ENCODE results near the gene TSKU.

TSKU gene

DNA sequence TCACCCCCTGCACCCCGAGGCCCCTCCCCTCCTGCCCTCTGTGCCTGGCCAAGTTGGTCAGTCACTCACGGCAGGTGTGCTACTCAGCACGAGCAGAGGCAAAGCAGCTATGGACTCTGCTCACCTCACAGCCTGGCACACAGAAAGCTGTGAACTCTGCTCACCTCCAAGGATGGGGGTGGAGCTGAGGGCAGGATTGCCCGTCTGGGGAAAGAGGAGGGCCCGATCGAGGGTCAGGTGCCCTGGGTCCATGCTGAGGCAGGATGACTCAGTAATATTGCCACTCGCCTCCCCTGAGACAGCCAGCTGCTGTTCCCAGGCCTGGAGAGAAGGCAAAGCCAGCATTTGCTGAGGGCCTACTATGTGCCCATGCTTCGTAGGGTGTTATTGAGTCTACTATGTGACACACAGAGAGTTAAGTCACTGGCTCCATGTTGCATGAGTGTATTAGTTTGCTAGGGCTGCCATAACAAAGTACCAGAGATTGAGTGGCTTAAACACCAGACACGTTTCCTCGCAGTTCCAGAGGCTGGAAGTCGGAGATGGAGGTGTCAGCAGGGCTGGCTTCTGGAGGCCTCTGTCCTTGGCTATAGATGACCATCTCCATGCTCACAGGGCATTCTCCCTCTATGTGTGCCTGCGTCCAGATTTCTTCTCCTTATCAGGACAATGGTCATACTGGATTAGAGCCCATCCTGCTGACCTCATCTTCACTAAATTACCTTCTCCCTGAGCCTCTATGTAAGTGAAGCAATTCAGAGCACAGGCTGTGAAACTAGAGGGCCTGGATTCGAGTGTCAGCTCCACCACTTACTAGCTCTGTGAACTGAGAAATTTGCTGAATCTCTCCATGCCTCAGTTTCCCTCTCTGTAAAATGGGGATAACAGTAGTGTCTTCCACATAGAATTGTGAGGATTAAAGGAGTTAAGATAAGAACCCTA lies 13.2 kb upstream of the TSKU start:
- DNase-seq (ENCODE audit: low read depth in 1 of 2, low spot score in 1 of 2), result no peak

GRCh38 chr11:76770642-76771445 lies 12.3 kb upstream of the TSKU start:
- DNase-seq (ENCODE audit: low read depth in 1 of 2, low spot score in 1 of 2), result no peak

- no peak for DNase-seq (ENCODE audit: low read depth in 1 of 2, low spot score in 1 of 2)
These were observed 11.6 kb upstream of the TSKU start for GRCh38 chr11:76771446-76772099.

- no peak for DNase-seq (ENCODE audit: low read depth in 1 of 2, low spot score in 1 of 2)
These were observed 10.9 kb upstream of the TSKU start for GRCh38 chr11:76772100-76772782.

GRCh38 chr11:76772783-76773106 lies 10.4 kb upstream of the TSKU start:
- no peak for DNase-seq (ENCODE audit: low read depth in 1 of 2, low spot score in 1 of 2)

- no peak for DNase-seq (ENCODE audit: low read depth in 1 of 2, low spot score in 1 of 2)
These were observed 9.2 kb upstream of the TSKU start for GRCh38 chr11:76773921-76774361.

- no peak for DNase-seq (ENCODE audit: low read depth in 1 of 2, low spot score in 1 of 2)
These were observed 6.7 kb upstream of the TSKU start for GRCh38 chr11:76776472-76776871.

DNA sequence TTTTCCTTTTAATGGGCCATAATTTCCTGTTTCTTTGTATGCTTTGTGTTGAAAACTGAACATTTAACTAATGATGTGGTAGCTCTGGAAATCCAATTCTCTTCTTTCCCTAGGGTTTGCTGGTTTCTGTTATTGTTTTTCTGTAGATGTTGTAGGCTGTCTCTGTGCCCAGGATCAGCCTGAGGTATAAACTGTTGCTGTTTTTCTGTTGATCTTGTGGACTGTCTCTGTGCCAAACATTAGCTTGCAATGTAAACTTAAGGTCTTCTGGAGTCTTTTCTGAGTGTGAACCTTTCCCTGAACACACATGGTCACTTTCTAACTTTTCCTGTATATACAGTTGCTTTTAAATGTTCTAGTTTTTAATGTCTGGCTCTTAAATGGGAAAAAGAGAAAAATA lies 5.9 kb upstream of the TSKU start:
- no peak for DNase-seq (ENCODE audit: low read depth in 1 of 2, low spot score in 1 of 2)

- no peak for DNase-seq (ENCODE audit: low read depth in 1 of 2, low spot score in 1 of 2)
These were observed 5.3 kb upstream of the TSKU start for GRCh38 chr11:76777876-76778275.

DNA sequence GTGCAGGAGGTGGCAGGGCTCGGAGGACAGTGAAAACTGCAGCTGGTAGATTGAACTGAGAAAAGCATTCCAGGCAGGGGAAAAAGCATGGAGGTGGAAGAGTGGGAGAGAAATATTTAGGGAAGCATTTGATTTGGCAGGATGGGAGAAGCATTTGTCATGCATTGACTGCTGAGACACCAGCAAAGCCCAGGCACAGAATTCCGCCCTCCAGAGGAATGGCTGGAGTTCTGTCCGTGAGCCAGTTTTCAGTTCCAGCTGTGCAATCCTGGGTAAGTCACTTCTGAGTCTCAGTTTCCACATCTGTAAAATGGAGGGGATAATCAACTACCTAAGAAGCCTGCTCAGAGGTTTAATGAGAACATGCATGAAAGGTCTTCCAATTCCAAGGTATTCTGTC lies 4.3 kb upstream of the TSKU start:
- DNase-seq (ENCODE audit: low read depth in 1 of 2, low spot score in 1 of 2), result no peak

- DNase-seq (ENCODE audit: low read depth in 1 of 2, low spot score in 1 of 2), result no peak
These were observed 1.9 kb upstream of the TSKU start for GRCh38 chr11:76781046-76781801.

DNA sequence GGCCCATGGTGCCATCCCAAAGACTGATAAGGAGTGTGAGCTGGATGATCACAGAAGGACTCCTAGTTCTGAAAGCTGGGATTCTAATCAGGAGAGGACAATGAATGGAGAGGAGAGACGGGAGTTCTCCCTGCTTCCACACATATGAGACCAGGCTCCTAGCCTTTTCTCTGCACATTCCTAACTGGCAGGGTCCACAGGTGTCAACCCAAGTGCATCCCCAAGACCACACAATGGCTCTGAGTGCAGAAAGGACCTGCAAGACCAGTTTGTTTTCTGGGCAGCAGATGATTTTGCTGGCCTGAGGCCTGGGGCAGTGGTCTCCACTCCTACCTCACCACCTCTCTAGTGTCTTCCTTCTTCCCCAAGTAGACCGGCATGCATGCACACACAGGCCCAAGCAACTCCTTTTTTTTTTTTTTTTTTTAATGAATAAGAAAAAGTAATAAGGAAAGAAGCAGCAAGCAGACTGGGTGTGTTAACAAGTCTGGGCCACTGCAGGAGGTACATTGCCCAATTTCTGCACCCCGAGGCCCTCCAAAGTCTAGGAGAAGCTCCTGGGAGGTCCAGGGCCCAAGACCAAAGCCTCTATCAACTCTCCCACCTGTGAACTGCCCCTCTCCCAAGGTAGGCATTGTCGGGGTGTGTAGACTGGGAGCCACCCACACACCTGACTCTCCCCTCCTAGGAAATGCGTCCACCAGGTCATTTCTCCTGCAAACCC lies 1.2 kb upstream of the TSKU start:
- no peak for DNase-seq (ENCODE audit: low read depth in 1 of 2, low spot score in 1 of 2)

DNA sequence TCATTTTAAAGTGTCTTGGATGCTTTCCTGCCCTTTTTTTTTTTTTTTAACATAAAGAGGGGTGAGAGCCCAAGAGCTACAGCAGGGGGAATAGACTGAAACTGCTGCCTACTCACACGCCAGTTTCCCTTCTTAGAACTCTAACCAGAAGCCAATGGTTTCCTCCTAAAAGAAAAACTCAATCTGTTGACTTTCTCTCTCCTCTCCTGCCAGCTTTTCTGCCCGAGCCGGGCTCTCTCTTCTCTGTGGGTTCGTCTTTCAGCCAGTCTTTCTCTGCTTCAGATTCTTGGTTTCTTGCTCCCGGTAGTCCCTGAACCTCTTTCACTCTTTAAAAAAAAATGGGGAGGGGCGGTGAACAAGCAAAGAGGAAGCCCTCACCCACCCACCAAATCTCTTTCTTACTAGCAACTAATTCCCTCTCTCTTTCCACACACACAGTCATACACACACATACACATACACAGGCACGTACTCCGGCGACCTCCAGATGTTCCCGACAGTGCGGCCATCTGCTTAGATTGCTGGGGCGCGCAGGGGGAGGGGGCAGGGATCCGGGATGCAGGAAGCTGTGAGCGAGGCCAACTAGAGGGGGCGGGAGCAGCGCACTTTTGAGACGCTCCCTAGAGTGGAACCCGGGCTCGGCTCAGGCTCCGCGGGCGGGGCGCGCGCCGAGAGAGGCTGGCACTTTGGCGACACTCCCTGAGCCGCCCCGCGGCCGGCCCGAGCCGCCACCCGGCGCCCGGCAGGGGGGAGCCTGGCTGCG lies 444 bp upstream of the TSKU start:
- DNase-seq (ENCODE audit: low read depth in 1 of 2, low spot score in 1 of 2), result no peak

- DNase-seq (ENCODE audit: low read depth in 1 of 2, low spot score in 1 of 2), result no peak
These were observed 999 bp downstream of the TSKU start for GRCh38 chr11:76783896-76784813.

GRCh38 chr11:76785513-76785912 lies 2.4 kb downstream of the TSKU start:
- no peak for DNase-seq (ENCODE audit: low read depth in 1 of 2, low spot score in 1 of 2)

DNA sequence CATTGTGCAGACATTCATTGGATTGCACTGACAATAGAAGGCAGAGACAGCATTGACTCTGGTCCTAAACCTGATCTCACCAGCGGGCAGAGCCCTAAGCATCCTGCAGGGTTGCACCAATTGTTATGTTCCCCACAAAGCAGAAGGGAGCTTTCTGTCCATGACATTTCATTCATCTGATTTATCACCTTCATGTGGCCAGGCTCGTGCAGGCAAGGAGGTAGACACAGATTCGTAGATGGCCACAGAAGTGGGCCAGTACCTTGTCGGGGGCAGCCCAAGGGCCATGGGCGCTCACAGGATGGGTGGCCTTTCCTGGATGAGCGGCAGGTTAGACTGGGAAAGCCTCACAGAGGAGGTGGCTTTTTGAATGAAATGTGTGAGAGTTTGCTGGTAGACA lies 2.9 kb downstream of the TSKU start:
- no peak for DNase-seq (ENCODE audit: low read depth in 1 of 2, low spot score in 1 of 2)

DNA sequence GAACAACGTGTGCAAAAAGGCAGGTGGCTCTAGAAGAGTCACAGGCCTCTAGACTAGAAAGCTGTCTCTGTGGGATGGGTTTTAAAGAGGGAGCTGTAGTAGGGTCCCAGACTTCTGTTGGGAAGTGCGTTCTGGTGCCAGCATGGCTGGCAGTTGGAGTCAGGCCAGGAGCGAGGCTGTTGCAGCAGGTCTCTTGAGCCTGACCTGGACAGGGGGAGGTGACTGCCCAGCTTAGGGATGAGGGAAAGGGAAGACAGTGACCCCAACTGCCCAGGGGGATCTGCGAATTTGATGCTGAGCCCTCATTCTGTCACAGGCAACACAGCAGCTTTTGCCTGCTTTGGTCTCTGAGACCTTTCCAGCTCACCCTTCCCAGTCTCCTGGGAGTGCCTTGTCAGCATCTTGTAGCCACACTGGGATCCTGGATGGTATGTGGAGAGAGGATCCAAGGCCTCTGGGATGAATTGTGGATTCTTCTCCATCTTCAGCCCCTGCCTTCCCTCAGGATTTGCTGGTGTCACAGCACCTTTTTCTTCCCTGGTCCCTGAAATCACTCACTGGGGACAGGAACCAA lies 3.4 kb downstream of the TSKU start:
- no peak for DNase-seq (ENCODE audit: low read depth in 1 of 2, low spot score in 1 of 2)

DNA sequence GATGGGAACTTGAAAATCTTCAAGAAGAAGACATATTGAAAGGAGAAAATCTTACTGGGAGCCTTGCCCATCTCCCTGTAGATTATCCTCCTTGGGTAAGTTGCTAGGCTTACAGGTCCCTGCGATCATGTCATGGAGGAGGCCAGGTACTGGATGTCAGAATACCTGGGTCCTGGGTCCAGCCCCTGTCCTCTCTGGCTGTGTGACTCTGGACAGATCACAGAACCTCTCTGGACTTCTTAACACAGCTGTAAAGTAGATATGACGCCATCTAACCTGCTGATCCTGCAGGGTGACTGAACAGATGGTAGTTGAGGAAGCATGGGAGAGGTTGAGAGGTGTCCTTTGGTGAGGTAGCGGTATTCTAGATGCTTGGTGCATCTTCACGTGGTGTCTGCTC lies 4.1 kb downstream of the TSKU start:
- no peak for DNase-seq (ENCODE audit: low read depth in 1 of 2, low spot score in 1 of 2)

All from activated CD4-positive, alpha-beta T cell treated with anti-CD3 and anti-CD28 coated beads, Interleukin-2, amount 50 U/mL, for 24 hours (primary cell).